ENCODE measurements around the gene IGFN1.

The IGFN1 gene

DNA sequence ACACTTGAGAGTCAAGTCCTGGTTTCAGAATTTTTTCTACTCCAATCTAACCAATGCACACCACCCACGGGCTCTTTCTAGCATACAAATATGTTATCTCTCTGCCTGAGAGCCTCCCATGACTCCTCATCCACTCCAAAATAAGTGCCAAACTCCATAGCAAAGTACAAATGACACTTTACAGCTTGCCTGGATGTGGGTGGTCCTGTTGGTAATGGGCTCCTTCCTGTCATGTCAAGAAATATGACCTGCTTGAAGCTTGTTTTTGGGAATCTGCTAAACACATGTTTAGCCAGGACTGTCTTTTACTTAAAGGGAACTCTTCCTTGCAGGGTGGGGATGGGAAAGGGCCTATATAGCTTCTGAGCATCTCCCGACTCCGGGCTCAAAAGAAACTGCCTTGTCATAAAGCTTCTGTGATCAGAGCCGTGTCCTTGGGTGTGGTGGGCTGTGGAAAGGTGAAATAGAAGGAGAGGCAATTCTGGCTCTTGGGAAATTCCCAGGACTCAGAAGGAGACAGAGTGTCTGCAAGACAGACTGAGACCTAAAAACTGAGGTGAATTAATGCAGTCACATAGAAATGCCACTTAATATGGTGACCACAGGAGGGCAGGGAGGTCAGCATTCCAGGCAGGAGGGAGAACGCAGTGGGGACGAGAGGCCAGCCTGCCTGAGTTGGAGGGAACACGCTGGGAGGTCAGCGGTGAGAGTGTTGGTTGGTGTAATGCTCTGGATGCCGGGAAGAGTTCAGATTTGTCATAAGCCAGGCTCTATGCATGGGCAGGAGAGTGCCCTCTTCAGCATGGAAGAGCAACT is 6.1 kb upstream of the IGFN1 start:
- DNase-seq (ENCODE audit: low read depth), result peak; percentile 91
- H3K4me3 ChIP-seq (ENCODE audit: low read depth, low read length), result no peak overlapping the region
- TF ChIP-seq, protein P1, sequence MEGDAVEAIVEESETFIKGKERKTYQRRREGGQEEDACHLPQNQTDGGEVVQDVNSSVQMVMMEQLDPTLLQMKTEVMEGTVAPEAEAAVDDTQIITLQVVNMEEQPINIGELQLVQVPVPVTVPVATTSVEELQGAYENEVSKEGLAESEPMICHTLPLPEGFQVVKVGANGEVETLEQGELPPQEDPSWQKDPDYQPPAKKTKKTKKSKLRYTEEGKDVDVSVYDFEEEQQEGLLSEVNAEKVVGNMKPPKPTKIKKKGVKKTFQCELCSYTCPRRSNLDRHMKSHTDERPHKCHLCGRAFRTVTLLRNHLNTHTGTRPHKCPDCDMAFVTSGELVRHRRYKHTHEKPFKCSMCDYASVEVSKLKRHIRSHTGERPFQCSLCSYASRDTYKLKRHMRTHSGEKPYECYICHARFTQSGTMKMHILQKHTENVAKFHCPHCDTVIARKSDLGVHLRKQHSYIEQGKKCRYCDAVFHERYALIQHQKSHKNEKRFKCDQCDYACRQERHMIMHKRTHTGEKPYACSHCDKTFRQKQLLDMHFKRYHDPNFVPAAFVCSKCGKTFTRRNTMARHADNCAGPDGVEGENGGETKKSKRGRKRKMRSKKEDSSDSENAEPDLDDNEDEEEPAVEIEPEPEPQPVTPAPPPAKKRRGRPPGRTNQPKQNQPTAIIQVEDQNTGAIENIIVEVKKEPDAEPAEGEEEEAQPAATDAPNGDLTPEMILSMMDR (conservative IDR thresholded peaks at IDR 0.05; ENCODE audit: low read depth, low read length), result peak; percentile 89

DNA sequence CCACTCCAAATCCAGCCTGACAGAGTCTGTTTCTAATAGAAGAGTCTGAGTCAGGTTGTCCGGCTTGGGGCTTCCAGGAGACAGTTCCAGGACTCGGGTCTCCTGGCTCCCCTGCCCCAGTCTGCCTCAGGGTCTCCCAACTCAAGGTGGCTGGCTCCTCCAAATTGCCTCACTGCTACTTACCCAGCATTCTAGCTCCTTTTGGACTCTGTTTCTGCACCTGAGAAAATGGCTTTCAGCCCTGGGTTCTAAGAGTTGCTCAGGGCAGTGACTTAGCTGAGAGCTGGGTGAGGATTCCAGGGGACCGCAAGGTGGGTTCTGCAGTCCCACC is 5.5 kb upstream of the IGFN1 start:
- TF ChIP-seq, protein P1 (conservative IDR thresholded peaks at IDR 0.05; ENCODE audit: low read depth, low read length), result no peak
- DNase-seq (ENCODE audit: low read depth), result no peak
- no peak overlapping the region for H3K4me3 ChIP-seq (ENCODE audit: low read depth, low read length)

- no peak for DNase-seq (ENCODE audit: low read depth)
- H3K4me3 ChIP-seq (ENCODE audit: low read depth, low read length), result no peak overlapping the region
- TF ChIP-seq, protein P1 (conservative IDR thresholded peaks at IDR 0.05; ENCODE audit: low read depth, low read length), result no peak
Observed at GRCh38 chr1:201185527-201186128, 5.0 kb upstream of the IGFN1 start.

DNA sequence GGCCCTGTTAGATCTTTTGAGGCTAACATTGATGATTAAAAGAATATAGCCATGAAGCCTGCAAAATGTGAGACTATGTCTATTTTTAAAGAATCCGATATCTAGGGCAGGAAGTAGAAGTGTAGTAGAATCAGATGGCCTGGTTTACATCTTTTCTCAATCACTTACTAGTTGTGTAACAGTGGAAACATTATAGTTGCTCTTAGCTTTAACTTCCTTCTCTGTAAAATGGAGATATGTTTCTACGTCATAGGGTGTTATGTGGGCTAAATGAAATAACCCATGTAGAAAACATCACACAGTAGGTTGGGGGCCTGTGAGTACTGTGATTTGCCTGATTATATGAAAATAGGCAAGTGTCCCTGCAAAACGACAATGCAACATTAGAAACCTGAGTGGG is 4.4 kb upstream of the IGFN1 start:
- H3K4me3 ChIP-seq (ENCODE audit: low read depth, low read length), result no peak overlapping the region
- no peak for DNase-seq (ENCODE audit: low read depth)
- TF ChIP-seq, protein P1 (conservative IDR thresholded peaks at IDR 0.05; ENCODE audit: low read depth, low read length), result no peak

- no peak overlapping the region for H3K4me3 ChIP-seq (ENCODE audit: low read depth, low read length)
- DNase-seq (ENCODE audit: low read depth), result no peak
- TF ChIP-seq, protein P1 (conservative IDR thresholded peaks at IDR 0.05; ENCODE audit: low read depth, low read length), result no peak
Observed at GRCh38 chr1:201189085-201189484, 1.5 kb upstream of the IGFN1 start.

GRCh38 chr1:201190005-201190404 is 619 bp upstream of the IGFN1 start:
- DNase-seq (ENCODE audit: low read depth), result no peak
- no peak overlapping the region for H3K4me3 ChIP-seq (ENCODE audit: low read depth, low read length)
- TF ChIP-seq, protein P1 (conservative IDR thresholded peaks at IDR 0.05; ENCODE audit: low read depth, low read length), result no peak

Measured in choroid plexus epithelial cell (primary cell).